AG08396 (cell line): Measurements from ENCODE around the gene SRSF1.
"Not testable (repeated sequence)": the region's sequence is repeated elsewhere in the genome, so short reads cannot be mapped to it uniquely, and the experiment has no call there.

ENCODE experiments used
- DNase-seq: peaks from one replicate; pipeline ENCODE4 v3.0.0; 2012; ENCODE audit warnings: low spot score, mixed read lengths

SRSF1 gene

DNA sequence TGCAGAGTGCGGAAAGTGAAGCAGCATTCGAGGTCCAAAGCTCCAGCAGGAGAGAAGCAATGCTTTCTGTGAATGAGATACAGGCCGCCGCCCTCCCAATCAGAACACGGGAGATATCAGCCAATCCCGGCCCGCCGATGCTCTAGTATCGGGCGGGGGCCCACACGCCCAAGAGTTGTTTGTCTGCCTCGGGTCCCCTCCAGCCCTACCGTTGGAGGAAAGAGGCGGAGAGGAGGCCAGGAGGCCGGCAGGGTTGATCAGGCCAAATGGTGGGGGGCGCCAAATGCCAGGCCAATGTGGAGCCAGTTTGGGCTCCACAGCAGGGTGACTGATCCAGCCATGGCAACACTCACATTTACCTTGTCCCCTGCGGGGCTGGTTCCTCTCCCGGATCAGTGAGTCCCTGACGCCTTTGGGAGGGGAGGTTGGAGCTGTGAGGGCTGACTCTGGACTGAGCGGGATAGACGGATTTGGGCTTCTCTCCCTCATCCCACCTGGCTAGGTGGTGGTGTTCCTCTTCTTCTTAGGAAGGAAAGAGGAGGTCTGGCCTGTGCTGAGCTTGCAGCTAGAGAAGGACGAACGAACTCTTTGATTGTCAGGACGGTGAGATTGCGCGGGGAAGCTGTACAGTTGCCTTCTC lies 41.4 kb downstream of the SRSF1 start:
- DNase-seq, result no peak

DNA sequence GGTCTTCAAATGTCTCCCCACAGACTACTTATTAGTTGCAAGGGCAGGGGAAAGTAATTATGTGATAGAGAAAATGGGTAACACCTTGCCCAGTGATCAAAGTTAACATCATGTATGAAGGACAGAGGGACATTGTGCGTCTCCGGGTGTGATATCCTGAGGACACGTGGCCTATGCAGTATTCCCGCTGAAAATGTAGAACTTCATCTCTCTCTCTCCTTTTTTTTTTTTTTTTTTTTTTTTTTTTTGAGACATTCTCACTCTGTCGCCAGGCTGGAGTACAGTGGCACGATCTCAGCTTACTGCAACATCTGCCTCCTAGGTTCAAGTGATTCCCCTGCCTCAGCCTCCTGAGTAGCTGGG lies 43.9 kb downstream of the SRSF1 start:
- no peak for DNase-seq

DNA sequence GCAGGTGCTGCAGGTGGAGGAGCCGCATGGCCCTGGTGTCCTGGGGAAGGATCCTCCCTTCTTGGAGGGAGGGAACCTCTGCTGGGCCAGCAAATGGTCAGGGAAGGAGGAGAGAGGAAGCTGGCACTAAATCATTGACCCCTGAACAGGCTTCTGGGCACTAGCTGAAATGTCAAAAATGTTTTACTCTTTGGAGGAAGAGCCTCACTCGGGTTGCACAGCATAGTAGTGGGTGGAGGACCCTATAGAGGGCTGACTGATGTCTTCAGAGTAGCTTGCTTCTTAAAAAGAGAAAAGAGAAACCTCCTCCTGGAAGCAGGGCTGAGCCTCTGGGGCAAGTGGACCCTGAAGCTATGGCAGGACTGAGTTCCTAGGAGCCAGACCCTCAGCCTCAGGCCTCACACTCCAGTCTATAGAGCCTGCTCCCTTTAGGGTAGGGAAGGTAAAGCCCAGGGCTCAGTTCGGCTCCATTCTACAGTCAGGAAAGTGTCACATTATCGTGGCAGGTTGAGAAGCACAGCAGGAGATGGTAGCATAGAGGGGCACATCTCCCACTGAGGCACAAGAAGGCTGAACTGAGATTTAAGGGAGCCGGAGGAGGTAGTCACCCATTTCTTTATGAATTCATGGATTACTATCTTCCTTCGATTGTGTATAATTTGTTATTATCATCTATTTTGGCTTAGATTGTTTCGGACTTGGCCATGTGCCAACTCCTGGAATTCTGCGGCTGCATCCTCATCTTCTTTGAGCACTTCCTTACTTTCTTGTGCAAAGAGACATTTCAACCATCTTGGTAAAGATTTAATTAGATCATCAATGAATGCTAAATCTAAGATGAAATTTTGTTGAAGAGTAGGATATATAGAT lies 44.5 kb downstream of the SRSF1 start:
- DNase-seq, result no peak

DNA sequence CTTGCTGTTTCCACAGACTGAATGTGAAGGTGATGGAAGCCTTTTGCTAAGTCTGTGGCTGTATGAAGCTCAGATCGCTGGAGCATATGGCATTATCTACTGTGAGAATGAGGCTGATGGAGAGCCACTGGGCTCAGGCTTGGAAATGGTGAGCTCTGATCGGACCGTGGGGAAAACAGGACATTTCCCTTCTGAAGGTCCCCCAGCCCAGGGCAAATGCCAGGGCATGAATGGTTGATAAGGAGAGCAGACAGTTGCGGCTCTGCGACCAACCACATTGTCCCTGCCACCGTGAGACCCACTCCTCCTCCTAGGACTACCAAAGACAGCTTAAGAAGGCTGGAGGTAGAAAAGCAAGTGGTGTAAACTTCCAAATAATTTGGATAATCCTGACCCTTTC lies 47.1 kb downstream of the SRSF1 start:
- DNase-seq, result no peak

- DNase-seq, result not testable (repeated sequence)
Measured at GRCh38 chr17:57958391-57958790, 48.7 kb downstream of the SRSF1 start.

DNA sequence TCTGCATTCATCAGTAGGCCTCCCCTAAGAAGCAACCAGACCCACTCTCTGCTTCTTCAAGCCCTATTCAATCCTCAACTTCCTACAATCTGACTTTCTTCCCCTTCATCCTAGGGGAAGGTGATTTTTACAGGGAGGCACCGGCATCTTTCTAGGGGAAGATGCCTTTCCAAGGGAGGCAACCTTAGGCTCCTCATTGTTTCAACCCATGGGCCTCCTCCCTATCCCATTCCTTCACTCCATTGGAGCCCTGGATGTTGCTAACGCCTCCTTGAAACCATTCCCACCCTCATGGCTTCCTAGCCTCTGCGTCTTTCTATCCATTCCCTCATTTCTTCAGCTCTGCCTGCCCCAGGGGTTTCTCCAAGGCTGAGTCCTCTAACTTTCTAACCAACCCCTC lies 49.2 kb downstream of the SRSF1 start:
- no peak for DNase-seq

DNA sequence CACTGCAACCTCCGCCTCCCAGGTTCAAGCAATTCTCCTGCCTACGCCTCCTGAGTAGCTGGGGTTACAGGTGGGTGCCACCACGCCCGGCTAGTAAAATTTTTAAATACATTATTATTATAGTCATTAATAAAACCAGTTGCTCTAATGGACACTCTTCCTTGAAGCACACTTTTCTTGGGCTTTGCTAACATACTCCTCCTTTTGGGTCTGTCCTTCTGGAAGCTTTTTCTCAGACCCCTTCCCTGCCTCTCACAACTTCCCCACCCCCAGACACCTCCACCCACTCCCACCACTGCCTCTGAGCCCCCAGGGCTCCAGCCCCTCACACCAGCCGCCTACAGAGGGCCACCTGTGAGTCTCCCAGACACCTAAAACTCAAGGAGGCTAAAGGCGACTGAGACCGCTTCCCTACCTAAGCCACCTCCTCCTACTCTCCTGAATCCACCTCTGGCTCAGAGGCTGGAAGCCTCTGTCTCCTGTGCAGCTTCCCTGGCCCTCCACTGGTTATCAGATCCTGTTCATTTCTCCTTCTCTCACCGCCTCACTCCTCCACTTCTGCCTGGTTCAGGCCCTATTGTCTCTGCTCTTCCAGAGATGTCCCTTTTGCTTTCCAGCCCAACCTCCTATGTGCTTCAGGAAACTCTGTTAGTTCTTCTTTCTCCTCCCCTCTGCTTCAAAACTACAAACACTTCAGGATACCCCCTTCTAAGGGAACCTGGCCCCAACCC lies 49.8 kb downstream of the SRSF1 start:
- no peak for DNase-seq

DNA sequence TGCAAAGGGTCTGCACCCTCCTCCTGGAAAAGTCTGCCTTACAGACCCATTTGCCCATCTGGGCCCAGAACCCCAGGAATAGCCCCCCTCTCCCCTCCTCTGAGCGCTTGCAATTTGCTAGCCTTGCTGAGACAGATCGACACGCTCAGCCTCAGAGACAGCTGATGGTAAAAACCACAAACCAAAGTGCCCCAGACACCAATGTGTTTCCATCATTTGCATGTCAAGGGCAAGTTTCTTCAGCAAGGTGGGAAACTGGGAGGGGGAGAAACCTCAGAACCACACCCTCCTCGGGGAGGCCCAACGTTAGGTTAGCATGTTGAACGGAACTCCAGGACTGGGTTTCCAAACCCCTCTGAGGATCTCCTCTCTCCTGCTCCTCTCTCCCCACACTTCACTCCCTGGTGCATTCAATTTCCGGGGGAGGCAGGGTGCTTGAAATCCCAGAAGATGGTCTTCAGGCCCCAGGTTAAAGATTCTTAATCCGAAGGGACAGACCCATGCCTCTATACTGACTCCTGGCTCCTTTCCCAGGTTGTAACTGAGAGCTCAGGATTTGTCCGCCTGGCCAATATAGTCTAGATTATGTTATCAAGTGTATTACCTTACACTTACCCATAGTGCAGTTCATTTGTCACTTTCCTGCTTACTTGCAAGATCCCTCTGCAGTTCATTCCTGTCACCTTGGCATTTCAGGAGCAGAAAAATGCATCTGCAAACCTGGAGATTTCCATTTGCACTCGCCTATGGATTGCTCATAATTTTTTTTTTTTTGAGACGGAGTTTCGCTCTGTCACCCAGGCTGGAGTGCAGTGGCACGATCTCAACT lies 50.5 kb downstream of the SRSF1 start:
- no peak for DNase-seq

DNA sequence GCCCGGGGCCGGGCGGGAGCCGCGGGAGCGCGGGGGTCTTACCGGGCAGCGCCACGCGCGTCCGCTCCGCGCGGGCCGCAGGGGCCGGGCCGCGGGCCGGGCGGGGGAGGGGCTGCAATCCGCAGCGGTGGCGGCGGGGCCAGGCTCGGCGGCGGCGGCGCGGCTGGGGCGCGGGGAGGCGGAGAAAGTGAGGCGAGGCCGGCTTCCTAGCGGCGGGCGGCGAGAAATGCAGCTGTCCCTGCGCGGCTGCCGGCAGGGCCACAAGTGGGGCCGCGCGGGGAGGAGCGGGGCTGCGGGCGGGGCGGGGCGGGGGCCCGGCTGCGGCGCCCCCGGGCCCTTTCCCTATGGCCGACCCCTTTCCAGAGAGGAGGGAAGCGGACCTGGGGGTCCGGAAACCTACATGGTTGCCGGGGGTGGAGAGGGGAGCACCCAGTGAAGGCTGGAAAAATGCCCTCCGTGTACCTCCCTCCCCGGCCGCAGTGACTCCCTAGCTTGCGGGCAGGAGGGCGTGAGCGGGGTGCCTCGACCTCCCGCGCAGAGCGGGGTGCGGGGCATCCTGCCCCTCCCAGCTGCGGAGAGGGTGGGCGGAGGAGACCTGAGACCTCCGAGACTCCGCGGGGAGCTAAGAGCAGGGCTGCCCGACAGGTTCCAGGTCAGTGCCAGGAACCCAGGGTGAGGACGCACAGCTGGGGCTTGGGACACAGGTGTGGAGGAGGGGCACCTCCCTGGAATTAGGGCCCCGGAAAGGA lies 51.7 kb downstream of the SRSF1 start, which contains the start of gene CUEDC1:
Gene CUEDC1, minus strand, starts transcription at position 230 of the 749 bp plus-strand sequence. CDS start 69,848 bp downstream, outside the sequence.
- DNase-seq, result peak; percentile 92

- peak; percentile 81 for DNase-seq
Measured at GRCh38 chr17:57954397-57955182, 52.5 kb downstream of the SRSF1 start.

DNA sequence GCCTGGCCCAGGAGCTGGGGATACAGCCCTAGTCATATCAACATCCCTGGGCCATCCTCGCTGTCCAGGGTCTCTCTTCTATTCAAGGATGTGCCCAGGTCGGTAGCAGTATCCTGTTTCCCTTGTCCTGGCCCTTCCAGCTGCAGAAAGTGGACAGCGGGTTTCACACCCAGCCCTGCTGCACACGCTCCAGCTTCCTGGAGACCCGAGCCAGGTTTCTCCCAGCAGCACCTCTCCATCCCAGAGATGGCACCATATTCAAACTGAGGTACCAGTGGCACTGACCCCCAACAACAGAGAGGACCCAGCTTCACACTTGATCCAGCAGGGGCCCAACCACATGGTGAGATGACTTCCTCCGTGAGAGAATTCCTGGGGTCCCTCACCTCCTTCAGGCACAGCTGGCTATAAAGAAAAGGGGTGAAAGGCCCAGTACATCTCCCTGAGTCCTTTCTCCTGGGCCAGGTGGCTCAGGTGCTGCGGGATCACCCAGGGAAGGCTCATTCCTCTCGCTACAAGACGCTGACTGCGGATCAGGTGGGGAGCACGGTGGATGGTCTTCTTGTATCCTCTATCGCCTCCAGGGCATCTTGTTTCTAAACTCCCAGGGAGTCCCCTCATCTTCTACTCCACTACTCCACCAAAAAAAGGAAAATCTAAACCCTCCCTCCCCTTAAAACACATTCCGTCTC lies 53.2 kb downstream of the SRSF1 start:
- DNase-seq, result no peak
